GM23248 (cell line): Measurements from ENCODE around the gene MYH15.

Experiments used
- EZH2 ChIP-seq: fragments of 200-600 bp; sonication (generic); IDR thresholded peaks from 2 replicates; pipeline ENCODE4 v1.6.1; 2018; ENCODE audit warnings: antibody characterized with exemption, mild to moderate bottlenecking; ENCODE audit not compliant: insufficient read depth, poor library complexity, severe bottlenecking
- EZH2phosphoT487 ChIP-seq: fragments of 200-600 bp; sonication (generic); IDR thresholded peaks from 2 replicates; pipeline ENCODE4 v1.6.1; 2018; ENCODE audit warnings: antibody characterized with exemption, moderate library complexity, mild to moderate bottlenecking, low read depth; ENCODE audit not compliant: insufficient read depth

- TF ChIP-seq EZH2phosphoT487 (no peak), EZH2 (no peak)
Measured at GRCh38 chr3:108334701-108335100, 175.7 kb downstream of the MYH15 start.
